Hair follicular keratinocyte (primary cell): Measurements from ENCODE around the gene TTC21A. TPM values are rescaled to one million over a fixed set of nuclear protein-coding genes. Genes with fewer than 3 reads are reported as not detected.

ENCODE experiments used
- total RNA-seq: library from RNA; depleted of rRNA; stranded (reverse); fragments of >200 nt; gene quantifications from 2 replicates; pipeline ENCODE4 v1.2.3, GENCODE V29; 2015

TTC21A gene
- total RNA-seq: 0.55 and 0.57 TPM in 2 replicates

GRCh38 chr3:39107388-39108199 lies at the start of gene TTC21A, which contains the start of gene GORASP1:
TTC21A (plus strand) TSS chr3:39107680; CDS start chr3:39107838, 158 bp downstream.
GORASP1 (minus strand) TSS chr3:39107627; CDS start chr3:39107541, 86 bp downstream.

Other genes with a start within 250 kb of the TTC21A start
- not detected in 2 replicates for gene SCN11A, start 55.7 kb upstream of the TTC21A start, total RNA-seq
- gene WDR48, start 55.7 kb upstream of the TTC21A start, total RNA-seq: 11.9 and 21.6 TPM in 2 replicates
- gene GORASP1, start 53 bp upstream of the TTC21A start, total RNA-seq: 27.5 and 32.0 TPM in 2 replicates
- 7.8 and 10.8 TPM in 2 replicates for gene CSRNP1, start 45.9 kb downstream of the TTC21A start, total RNA-seq
- not detected in 2 replicates for gene XIRP1, start 84.9 kb downstream of the TTC21A start, total RNA-seq
- gene CX3CR1, start 172.4 kb downstream of the TTC21A start, total RNA-seq: not detected in 2 replicates
- not detected in 2 replicates for gene CCR8, start 222.0 kb downstream of the TTC21A start, total RNA-seq